22Rv1 (cell line): ENCODE results near the gene HPSE2.

ENCODE experiments used
- ZFX ChIP-seq: fragments of 450-650 bp; IDR thresholded peaks from 2 replicates; pipeline ENCODE4 v1.6.1; 2017; ENCODE audit warnings: antibody characterized with exemption, borderline replicate concordance
- TF ChIP-seq, protein P1 (sequence below): fragments of 450-650 bp; IDR thresholded peaks from 2 replicates; pipeline ENCODE4 v1.5.1; 2017; ENCODE audit warnings: mild to moderate bottlenecking

DNA sequence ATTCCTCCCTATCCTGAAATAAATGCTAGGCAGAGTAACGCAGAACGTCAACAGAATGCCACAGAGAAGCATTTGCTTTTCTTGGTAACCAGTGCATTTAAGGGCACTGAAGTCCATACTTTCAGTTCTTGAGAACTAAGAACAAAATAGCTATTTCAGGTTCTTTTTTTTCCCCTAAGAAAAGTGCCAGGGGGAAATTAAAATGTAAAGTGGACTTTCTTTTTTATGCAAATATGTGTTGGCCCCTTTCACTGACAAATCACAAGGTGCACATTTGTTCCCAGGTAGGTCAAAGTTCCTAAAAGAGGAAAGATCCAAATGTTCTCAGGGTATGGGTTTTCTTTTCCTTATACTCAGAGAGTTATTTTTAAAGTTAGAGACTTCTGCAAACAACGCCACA is 151.5 kb downstream of the HPSE2 start:
- TF ChIP-seq, protein P1, sequence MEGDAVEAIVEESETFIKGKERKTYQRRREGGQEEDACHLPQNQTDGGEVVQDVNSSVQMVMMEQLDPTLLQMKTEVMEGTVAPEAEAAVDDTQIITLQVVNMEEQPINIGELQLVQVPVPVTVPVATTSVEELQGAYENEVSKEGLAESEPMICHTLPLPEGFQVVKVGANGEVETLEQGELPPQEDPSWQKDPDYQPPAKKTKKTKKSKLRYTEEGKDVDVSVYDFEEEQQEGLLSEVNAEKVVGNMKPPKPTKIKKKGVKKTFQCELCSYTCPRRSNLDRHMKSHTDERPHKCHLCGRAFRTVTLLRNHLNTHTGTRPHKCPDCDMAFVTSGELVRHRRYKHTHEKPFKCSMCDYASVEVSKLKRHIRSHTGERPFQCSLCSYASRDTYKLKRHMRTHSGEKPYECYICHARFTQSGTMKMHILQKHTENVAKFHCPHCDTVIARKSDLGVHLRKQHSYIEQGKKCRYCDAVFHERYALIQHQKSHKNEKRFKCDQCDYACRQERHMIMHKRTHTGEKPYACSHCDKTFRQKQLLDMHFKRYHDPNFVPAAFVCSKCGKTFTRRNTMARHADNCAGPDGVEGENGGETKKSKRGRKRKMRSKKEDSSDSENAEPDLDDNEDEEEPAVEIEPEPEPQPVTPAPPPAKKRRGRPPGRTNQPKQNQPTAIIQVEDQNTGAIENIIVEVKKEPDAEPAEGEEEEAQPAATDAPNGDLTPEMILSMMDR, result no peak
- no peak for TF ChIP-seq ZFX
